HG02970 (cell line): ENCODE data around the gene IFNLR1.
A peak's percentile ranks its signal among the peaks of the same experiment; 100 is the strongest.

Experiments
- ATAC-seq: cut with Tn5 transposase; IDR thresholded peaks from one replicate; pipeline ENCODE4 v1.9.1; 2021; ENCODE audit warnings: mild to moderate bottlenecking, moderate library complexity, moderate number of reproducible peaks; ENCODE audit not compliant: unreplicated experiment, low FRiP score

The IFNLR1 gene

DNA sequence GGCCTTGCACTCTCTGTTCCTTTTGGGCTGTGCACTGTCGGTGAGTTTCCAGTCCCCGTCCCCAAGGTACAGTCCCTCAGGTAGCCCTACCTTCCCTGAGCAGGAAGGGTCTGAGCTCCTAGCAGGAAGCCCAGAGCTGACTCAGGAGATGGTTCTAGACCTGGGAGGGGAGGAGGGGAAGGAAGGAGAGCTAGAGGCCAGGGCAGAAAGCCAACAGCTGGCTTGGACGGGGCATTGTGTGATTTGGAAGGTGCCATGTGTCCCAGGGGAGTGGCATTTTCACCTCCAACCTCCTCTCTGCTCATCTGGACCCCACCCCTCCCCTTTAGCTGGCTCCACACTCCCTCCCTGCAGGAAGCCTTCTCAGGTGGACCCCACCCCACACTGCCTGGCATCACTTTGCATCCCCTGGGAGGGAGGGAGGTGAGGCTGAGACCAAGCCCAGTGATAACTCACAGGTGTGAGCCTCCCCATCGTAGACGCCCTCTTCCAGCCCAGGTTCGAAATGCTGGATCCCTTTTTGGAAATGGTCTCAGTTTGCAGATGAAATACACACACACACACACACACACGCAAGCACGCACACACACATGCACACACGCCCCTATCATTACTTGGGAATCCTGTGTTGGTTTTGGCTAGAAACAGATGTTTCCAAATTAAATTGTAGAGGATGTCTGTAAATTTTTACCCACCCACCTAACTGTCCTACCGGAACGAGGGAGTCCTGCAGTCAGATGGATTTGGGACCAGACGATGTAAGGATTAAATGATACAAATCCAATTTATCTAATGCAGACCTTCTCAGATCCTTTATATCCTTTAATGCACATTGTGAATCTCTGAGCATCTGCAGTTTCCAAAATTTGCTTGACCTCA lies 19.7 kb upstream of the IFNLR1 start:
- ATAC-seq, result no peak

DNA sequence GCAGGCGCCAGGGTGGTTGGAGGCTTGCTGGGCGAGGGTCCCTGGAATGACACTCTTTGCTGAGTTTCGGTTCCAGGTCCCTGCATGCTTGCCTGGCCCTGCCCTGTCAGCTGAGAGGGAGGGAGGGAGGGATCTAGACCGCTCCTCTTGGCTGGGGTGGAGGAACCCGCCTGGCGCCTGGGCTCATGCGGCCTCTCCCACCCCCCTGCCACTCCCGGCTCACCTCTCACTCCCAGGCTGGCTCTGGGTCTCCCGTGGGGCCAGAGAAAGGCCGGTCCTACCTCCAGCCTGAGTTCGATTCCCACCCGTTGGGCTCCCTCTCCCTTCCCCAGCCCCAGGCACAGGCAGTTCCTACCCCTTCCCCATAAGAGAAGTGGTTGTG lies 19.0 kb upstream of the IFNLR1 start:
- no peak for ATAC-seq

DNA sequence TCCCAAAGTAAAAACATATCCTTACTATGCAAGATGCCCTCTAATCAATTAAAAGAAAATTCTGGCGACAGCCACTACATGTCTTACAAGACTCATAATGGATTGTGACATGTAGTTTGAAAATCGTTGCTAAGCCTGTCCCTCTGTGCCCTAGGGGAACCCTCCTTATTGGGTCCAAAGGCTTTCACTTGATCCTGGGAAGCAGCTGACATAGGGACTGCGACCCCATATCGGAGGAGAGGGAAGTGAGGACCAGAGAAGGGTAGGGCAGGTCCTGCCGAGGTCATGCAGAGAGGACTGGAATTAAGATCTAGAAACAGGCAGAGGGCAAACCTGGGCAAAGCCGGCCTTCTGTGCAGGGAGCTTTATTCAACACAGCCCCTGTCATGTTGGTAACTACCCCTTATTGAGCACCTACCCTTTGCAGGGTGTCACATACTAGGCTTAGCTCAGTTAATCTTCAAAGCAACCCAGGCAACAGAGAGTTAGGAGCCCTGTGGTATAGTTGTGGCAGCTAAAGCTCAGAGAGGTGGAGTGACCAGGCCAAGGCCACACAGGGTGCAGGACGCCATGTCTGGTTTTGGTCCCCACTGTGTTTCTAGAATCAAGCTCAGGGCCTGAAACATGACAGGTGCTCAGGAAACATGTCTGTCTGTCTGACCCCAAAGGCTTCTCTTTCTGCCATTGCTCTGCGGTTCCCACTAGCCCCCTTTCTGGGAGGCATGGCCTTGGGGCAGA lies 18.4 kb upstream of the IFNLR1 start:
- ATAC-seq, result no peak

DNA sequence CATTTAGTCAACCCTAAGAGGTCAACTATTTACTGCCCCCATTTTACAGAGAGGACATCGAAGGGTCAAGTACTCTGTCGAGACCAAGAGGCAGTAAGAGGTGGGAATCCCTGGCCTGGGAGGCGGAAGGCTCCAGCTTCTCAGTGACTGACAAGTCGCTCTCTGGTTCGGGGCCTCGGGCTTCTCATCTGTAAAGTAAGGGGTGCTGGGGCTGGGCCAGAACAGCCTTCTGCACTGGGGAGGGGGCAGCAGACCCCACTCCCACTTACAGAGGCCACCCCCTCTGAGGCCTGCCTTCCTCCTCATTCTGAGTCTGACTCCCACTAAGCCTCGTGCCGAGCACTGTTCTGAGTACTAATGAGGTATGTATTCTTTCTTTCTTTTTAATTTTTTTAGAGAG lies 17.0 kb upstream of the IFNLR1 start:
- ATAC-seq, result no peak

DNA sequence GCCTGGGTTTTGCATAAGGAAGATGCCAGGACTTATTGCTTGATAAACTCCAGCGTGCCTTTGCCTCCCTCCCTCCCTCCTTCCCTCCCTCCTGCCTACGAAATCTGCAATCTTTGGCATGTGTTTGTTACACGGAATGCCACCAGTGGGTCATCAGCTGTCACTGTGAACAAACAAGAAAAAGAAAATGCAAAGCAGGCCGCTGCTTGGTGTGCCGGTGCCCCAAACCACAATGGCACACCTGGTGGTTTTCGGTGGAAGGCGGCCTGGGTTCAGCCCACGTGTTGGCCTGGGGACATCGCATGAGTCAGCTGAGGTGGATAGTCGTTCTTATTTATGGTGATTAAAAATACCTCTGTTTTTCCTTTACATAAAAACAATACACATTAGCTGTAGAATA lies 16.3 kb upstream of the IFNLR1 start:
- no peak for ATAC-seq

DNA sequence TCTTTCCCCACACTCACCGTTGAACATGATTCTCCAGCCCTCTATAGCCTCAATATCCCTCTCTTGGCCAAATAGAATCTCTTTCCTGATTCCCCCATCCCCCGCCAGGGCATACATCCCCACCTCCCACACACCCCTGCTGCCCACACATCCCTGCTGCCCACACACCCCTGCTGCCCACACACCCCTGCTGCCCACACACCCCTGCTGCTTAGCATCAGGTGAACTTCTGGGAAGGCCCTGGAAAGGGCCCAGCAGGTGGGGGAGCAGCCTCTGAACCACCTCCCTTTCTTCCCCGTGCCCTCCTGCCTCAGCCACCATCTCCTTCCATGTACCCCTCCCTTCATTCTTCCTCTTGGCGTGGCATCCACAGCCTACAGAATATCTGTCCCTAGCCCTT lies 15.9 kb upstream of the IFNLR1 start:
- no peak for ATAC-seq

DNA sequence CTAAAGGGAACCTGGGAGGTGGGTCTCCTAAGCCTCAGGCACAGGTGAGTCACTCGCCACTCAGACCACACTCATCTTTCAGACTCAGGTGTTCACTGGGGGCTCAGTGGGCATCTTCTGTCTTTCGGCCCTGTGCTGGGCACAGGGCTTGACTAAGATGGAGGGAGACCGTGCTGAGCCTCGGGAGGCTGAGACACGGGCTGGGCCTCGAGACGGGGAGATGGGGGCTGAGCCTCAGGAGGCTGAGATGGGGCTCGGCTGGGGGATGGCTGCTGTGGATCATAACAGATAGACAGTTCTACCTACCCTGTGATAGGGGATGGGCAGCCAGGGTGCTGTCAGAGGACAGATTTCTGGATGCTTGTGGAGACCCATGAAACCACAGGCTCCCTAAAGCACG lies 15.5 kb upstream of the IFNLR1 start:
- ATAC-seq, result no peak

DNA sequence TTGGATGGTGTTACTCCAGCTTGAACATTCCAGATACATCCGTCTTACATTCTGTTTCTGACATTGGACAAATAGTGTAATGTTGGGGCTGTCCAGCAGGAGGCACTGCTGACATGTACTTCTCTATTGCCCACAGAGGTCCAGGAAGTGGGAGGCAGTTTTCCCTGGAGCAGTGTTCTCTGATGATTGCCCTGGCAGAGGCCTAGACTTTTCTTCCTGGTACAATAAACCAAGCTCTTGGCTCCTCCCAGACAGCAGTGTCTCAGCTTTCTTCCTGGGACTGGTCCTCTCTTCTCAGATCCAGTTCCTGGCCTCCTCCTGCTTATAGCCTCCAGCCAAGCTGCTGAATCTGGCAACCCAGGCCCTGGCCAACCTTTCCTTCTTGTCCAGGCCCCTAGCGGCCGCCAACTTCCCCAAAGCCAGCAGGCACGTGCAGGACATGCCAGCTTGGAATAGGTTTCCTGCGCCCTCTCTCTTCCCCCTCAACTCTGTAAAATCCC lies 14.9 kb upstream of the IFNLR1 start:
- no peak for ATAC-seq

DNA sequence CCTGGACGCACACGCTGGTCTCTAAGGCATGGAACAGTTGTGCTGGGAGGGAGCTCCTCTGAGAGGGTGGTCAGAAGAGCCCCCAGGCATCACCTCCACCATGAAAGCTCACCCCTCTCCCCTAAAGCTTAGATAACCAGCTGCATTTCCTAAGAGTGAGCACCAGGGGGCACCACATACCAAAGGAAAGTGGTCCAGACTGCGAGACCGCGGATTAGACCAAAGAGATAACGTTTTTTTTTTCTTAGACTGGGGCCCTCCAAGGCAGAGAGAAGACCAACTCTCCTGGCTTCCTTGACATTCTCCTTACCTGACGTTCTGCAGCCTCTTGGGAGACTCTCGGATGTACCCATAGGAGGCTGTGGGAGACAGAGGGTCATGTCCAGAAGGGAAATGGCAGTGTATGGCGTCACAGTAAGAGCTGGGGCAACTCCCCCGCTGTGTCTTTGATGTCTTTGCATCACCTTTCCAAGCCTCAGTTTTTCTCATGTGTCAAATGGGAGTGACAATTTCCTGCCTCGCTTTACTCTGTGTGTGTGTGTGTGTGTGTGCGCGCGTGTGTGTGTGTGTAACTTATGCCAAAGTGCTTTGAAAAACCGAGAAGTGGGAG lies 12.3 kb upstream of the IFNLR1 start:
- ATAC-seq, result peak; percentile 42

DNA sequence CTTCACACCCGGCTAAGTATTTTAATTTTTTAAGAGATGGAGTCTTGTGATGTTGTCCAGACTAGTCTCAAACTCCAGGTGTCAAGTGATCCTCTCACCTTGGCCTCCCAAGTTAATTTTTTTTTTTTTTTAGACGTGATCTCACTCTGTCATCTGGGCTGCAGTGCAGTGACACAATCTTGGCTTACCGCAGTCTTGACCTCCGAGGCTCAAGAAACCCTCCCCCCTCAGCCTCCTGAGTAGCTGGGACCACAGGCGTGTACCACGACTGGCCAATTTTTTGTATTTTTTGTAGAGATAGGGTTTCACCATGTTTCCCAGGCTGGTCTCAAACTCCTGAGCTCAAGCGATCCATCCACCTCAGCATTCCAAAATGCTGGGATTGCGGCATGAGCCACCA lies 11.7 kb upstream of the IFNLR1 start:
- ATAC-seq, result no peak

DNA sequence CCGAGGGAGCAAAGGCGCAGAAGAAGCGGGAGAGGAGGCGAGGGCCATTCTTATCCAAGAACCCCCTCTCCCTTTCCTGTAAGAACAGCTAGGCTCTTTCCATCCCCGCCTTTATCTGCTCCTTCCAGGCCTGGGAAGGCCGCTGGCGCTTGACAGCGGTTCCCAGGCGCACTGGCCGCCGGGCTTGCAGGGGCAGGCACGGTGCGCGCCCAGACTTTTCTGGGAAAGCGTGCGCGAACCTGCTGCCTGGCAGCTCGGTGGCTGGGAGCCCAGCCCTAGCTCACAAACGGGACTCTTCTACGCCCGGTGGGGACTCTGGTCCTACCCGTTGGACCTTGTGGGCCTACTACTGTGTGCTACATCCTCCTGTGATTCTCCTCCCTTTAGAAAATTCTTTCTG lies 8.8 kb upstream of the IFNLR1 start:
- no peak for ATAC-seq

DNA sequence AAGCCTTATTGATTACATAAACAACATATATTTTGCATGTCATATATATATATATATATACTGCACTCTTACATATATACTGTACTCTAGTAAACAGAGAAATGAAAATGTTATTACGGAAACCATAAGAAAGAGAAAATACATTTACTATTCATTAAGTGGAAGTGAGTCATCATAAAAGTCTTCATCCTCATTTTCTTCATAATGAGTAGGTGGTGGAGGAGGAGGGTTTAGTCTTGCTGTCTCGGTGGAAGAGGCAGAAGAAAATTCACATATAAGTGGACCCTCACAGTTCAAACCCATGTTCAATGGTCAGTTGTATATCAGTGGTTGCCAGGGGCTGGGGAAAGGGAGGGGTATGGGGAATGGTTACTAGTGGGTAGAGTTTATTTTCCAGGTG lies 8.0 kb upstream of the IFNLR1 start:
- no peak for ATAC-seq

DNA sequence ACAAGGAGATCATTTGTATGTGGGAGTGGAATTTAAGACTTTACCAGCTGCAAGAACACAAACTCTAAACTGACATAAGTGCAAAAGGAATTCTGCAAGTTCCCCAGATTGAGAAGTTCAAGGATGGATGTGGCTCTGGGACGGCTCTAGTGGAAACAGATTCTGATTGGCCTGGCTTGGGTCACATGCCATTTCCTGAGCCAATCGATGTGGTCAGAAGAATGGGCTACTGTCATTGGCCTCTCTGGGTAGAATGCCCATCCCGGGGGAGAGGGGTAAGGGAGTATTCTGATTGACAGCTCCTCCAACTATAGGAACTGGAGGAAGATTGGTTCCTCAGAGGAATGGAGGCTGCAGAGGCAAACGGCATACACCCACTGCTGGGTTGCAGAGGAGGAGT lies 6.0 kb upstream of the IFNLR1 start:
- no peak for ATAC-seq

DNA sequence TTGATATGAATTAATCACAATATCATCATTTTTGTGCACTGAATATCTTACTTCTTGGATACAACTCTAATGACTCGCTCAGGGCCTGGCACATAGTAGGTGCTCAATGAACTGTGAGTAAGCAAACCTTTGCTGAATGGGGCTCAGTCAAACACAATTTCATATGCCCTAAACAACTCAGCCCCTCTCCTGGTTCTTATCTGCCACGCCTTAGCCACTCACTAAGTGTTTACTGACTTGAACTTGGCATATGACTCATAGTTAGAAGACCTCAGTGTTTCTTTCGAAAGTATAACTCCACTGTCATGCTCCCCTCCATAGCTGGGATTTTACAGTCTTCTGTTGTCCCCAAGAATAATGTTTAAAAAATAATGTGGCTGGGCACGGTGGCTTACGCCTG lies 4.8 kb upstream of the IFNLR1 start:
- no peak for ATAC-seq

DNA sequence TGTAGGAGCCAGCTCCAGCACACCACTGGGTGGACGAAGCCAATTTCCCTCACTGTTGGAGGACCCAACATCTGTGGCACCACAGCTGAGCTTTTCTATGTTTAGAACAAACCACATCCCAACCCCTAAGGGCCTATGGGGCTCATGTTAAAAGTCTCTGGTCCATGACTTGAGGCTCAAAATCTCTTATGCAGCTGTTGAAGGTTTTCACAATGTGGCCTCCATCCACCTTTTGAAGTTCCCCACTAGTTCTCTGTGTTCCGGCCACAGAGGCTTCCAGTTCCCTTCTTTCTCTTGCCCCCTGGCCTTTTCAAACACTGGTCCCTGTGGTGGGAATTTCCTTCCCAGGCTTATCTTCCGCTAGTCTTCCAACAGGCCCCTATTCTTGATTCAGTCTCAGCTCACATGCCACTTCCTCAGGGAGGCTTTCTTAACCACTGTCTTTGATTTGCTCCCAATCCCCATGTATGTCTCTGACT lies 3.9 kb upstream of the IFNLR1 start:
- no peak for ATAC-seq

DNA sequence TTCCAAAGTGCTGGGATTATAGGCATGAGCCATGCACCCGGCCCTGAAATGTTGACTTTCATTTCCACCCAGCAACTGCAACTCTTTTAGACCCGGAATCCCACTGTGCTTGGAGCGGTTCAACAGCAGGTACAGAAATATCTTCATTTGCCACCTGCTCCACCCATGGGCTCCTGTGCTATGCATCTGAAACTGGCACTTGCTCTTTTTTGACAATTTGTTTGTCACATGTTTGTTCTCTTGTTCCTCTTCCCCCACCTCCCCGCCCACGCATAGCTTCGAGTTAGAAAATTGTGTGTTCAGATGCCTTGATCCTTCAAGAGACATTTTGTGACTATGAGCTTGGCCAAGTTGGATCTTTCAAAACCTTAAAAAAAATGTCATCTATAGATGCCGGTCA lies 2.4 kb upstream of the IFNLR1 start:
- no peak for ATAC-seq

DNA sequence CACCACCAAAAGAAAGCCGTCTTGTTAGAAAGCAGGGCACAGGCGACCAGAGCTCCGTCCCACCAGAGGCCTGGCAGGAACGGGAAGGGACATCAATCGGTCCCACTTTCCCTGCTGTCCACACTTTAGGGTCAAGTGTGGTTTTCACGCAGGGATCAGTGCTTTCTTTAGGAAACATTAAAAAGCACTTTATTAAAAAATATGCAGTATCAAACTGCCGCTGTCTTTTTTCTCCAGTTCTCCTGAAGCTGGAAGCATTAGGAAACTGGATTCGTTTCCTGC lies 437 bp downstream of the IFNLR1 start:
- no peak for ATAC-seq

DNA sequence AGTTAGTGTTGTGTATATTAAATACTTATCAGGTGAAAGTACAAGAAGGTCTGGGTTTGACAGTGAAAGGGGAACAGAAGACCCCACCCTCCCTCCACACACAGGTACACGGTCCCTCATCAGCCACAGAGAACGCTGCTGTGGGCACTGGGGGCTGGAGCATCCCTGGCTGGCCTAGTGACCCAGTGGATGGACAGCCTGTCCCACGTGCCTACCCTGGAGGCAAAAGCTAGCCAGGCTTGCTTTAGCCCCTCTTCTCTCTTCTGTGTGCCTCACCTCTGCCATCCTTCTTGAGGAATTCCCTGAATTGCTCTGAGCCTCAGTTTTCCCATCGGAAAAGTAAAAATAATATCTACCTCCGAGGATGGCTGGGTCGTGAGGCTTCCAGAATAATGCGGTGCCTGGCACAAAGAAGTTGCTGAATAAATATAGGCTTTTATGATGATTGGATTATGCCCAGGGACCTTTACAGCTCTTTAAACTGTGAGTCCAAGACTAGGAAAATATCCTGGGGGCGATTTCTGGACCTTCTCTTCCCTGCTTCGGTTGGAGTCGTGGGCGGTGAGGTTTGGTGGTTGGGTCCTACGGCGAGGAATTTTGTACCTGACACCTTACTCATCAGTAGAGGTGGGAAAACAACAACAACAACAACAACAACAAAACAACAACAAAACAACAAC lies 918 bp downstream of the IFNLR1 start:
- no peak for ATAC-seq

DNA sequence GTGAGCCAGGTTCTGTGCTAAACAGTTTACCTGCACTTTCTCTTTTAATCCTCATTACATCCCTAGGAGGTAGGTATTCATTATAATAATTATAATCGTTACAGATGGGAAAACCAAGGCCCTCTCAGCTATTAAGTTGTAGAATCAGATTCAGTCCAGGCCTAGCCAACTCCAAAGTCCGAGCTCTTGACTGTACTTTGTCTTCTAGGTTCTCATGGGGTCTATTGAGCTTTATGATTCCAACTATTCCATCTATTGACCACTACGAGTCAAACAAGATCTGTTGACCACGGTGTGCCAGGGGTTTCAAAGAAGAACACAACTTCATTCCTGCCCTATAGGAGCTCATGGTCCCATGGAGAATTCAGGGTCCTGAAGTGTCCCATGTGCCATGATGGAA lies 2.0 kb downstream of the IFNLR1 start:
- no peak for ATAC-seq

DNA sequence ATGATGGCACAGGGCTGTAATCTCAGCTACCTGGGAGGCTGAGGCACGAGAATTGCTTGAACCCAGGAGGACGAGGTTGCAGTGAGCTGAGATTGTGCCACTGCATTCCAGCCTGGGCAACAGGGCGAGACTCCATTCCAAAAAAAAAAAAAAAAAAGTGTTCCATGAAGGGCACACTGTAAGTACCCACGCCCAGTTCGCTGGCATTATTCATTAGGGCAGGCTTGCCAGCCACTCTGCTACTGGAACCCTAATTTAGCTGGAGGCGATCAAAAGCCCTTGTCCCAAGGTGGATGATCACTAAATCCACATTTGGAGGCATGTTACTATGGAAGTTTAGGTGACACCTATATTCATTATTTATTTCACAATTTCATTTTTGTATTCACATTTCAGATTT lies 5.0 kb downstream of the IFNLR1 start:
- ATAC-seq, result no peak

DNA sequence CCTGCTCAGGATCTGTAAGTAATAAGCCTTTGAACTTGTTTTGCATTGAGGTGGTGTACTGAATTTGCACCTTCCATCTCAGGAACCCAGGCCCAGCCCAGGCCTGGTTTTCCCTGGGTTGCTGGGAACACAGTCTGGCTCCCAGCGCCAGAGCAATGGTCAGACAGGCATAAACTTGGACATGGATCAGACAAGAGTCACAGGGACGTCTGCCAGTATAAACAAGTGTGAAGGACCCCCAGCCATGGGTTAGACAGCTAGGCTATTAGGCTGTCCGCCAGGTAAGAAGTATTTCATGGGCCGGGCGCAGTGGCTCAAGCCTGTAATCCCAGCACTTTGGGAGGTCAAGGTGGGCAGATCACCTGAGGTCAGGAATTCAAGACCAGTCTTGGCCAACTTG lies 5.5 kb downstream of the IFNLR1 start:
- no peak for ATAC-seq
